ENCODE measurements around the gene PRKAB1.

The PRKAB1 gene

GRCh38 chr12:119672194-119672593, 4.3 kb downstream of the PRKAB1 start:
- H3K9me2 ChIP-seq (replicated peaks; ENCODE audit: insufficient read depth, low read length) = no peaks in the 10 kb centered on the region
- H3K9me3 ChIP-seq (replicated peaks; ENCODE audit: insufficient read depth, low read length) = no peaks in the 10 kb centered on the region
- peaks cover 17% of the 10 kb centered on the region for H3K79me2 ChIP-seq (ENCODE audit: low read length)
- H4K20me1 ChIP-seq (ENCODE audit: insufficient read depth, low read length) = no peaks in the 10 kb centered on the region
- no peak overlapping the region for H3K27ac ChIP-seq (ENCODE audit: low read length)
- H3K27me3 ChIP-seq (replicated peaks; ENCODE audit: insufficient read depth, low read length) = no peaks in the 10 kb centered on the region
- H3K9ac ChIP-seq (ENCODE audit: low read length) = no peak overlapping the region
- no peak overlapping the region for H3K4me3 ChIP-seq (ENCODE audit: low read length)
- no peak for TF ChIP-seq EZH2phosphoT487 (IDR thresholded peaks at IDR 0.05; ENCODE audit: low read length)
- TF ChIP-seq, protein P1, sequence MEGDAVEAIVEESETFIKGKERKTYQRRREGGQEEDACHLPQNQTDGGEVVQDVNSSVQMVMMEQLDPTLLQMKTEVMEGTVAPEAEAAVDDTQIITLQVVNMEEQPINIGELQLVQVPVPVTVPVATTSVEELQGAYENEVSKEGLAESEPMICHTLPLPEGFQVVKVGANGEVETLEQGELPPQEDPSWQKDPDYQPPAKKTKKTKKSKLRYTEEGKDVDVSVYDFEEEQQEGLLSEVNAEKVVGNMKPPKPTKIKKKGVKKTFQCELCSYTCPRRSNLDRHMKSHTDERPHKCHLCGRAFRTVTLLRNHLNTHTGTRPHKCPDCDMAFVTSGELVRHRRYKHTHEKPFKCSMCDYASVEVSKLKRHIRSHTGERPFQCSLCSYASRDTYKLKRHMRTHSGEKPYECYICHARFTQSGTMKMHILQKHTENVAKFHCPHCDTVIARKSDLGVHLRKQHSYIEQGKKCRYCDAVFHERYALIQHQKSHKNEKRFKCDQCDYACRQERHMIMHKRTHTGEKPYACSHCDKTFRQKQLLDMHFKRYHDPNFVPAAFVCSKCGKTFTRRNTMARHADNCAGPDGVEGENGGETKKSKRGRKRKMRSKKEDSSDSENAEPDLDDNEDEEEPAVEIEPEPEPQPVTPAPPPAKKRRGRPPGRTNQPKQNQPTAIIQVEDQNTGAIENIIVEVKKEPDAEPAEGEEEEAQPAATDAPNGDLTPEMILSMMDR (IDR thresholded peaks at IDR 0.05; ENCODE audit: low read length) = no peak
- no peak for TF ChIP-seq EZH2 (optimal IDR thresholded peaks at IDR 0.05; ENCODE audit: low read depth, low read length)
- H2AFZ ChIP-seq (ENCODE audit: low read length) = no peak overlapping the region
- H3F3A ChIP-seq (ENCODE audit: insufficient read depth, low read length) = peaks cover 3% of the 10 kb centered on the region; the same call in 1 of the 2 replicates
- H3K36me3 ChIP-seq (replicated peaks; ENCODE audit: insufficient read depth, low read length) = no peaks in the 10 kb centered on the region
- H3K4me2 ChIP-seq (ENCODE audit: low read depth, low read length) = no peak overlapping the region
- no peak for DNase-seq
- 0 out of 2 replicates have a peak, but pooled peaks cover under 1% of the 10 kb centered on the region for H3K4me1 ChIP-seq (ENCODE audit: low read length)

GRCh38 chr12:119673634-119674033, 5.7 kb downstream of the PRKAB1 start:
- Histone ChIP-seq H3F3A (ENCODE audit: insufficient read depth, low read length) (no peaks in the 10 kb centered on the region), H3K27ac (ENCODE audit: low read length) (no peak overlapping the region), H3K4me1 (ENCODE audit: low read length) (no peaks in the 10 kb centered on the region), H3K79me2 (ENCODE audit: low read length) (peaks cover 11% of the 10 kb centered on the region), H3K9me2 (replicated peaks; ENCODE audit: insufficient read depth, low read length) (no peaks in the 10 kb centered on the region), H3K4me2 (ENCODE audit: low read depth, low read length) (no peak overlapping the region), H3K36me3 (replicated peaks; ENCODE audit: insufficient read depth, low read length) (no peaks in the 10 kb centered on the region), H2AFZ (ENCODE audit: low read length) (no peak overlapping the region), H4K20me1 (ENCODE audit: insufficient read depth, low read length) (no peaks in the 10 kb centered on the region), H3K9ac (ENCODE audit: low read length) (no peak overlapping the region), H3K4me3 (ENCODE audit: low read length) (no peak overlapping the region), H3K27me3 (replicated peaks; ENCODE audit: insufficient read depth, low read length) (no peaks in the 10 kb centered on the region), H3K9me3 (replicated peaks; ENCODE audit: insufficient read depth, low read length) (no peaks in the 10 kb centered on the region)
- no peak for DNase-seq
- no peak for TF ChIP-seq EZH2phosphoT487 (IDR thresholded peaks at IDR 0.05; ENCODE audit: low read length)
- TF ChIP-seq EZH2 (optimal IDR thresholded peaks at IDR 0.05; ENCODE audit: low read depth, low read length) = no peak
- TF ChIP-seq, protein P1 (IDR thresholded peaks at IDR 0.05; ENCODE audit: low read length) = no peak

DNA sequence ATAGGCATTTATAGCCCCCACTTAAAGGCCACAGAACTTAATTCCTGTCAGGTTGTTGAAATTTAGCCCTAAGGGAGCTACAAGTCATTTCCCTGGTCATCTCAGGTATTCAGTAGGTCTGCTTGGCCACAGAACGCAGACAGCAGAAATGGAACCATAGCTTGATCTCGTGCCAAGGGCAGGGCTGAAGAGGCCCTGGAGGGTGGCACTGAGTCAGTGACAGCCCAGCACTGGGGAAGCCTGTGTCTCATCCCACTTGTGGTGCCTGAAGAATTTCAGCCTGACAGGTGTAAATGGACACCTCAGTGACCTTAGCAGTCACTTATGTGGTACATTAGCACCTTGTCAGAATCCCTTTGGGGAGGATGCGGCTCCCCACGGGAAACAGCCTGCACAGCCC, 6.6 kb downstream of the PRKAB1 start:
- no peak for DNase-seq
- no peaks in the 10 kb centered on the region for H3K36me3 ChIP-seq (replicated peaks; ENCODE audit: insufficient read depth, low read length)
- H3K9ac ChIP-seq (ENCODE audit: low read length) = no peak overlapping the region
- H3K79me2 ChIP-seq (ENCODE audit: low read length) = peaks cover 9% of the 10 kb centered on the region
- H3K9me3 ChIP-seq (replicated peaks; ENCODE audit: insufficient read depth, low read length) = no peaks in the 10 kb centered on the region
- no peak overlapping the region for H3K4me2 ChIP-seq (ENCODE audit: low read depth, low read length)
- no peaks in the 10 kb centered on the region for H3K27me3 ChIP-seq (replicated peaks; ENCODE audit: insufficient read depth, low read length)
- no peak for TF ChIP-seq EZH2 (optimal IDR thresholded peaks at IDR 0.05; ENCODE audit: low read depth, low read length)
- no peak overlapping the region for H3K4me3 ChIP-seq (ENCODE audit: low read length)
- H3K9me2 ChIP-seq (replicated peaks; ENCODE audit: insufficient read depth, low read length) = no peaks in the 10 kb centered on the region
- H4K20me1 ChIP-seq (ENCODE audit: insufficient read depth, low read length) = no peaks in the 10 kb centered on the region
- H3K27ac ChIP-seq (ENCODE audit: low read length) = no peak overlapping the region
- H3F3A ChIP-seq (ENCODE audit: insufficient read depth, low read length) = no peaks in the 10 kb centered on the region
- no peak overlapping the region for H2AFZ ChIP-seq (ENCODE audit: low read length)
- no peaks in the 10 kb centered on the region for H3K4me1 ChIP-seq (ENCODE audit: low read length)

DNA sequence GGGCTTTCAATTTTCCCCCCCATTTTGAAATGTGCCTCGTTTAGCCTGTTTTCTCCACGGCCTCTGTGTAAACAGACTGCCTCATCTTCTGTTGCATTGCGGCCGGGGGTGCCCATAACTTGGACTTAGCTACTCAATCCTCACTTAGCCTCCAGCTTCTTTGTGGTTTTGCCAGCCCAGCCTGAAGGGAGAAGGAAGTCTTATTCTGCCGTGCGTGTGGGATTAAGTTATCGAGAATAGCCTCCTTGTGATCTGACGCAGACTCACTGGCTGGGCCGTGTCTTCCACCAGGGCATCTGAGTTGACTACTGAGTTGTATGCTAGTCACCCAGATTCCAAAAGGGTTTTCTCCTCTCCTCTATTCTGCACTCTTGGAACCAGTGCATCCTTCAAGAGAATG, 8.1 kb downstream of the PRKAB1 start:
- Histone ChIP-seq H3K4me1 (ENCODE audit: low read length) (no peaks in the 10 kb centered on the region), H3K9ac (ENCODE audit: low read length) (no peak overlapping the region), H3K4me3 (ENCODE audit: low read length) (no peak overlapping the region), H3K9me3 (replicated peaks; ENCODE audit: insufficient read depth, low read length) (no peaks in the 10 kb centered on the region), H3K36me3 (replicated peaks; ENCODE audit: insufficient read depth, low read length) (no peaks in the 10 kb centered on the region), H4K20me1 (ENCODE audit: insufficient read depth, low read length) (no peaks in the 10 kb centered on the region), H3F3A (ENCODE audit: insufficient read depth, low read length) (no peaks in the 10 kb centered on the region), H3K79me2 (ENCODE audit: low read length) (no peaks in the 10 kb centered on the region), H3K27me3 (replicated peaks; ENCODE audit: insufficient read depth, low read length) (no peaks in the 10 kb centered on the region), H2AFZ (ENCODE audit: low read length) (no peak overlapping the region), H3K27ac (ENCODE audit: low read length) (no peak overlapping the region), H3K4me2 (ENCODE audit: low read depth, low read length) (no peak overlapping the region), H3K9me2 (replicated peaks; ENCODE audit: insufficient read depth, low read length) (no peaks in the 10 kb centered on the region)
- no peak for TF ChIP-seq EZH2 (optimal IDR thresholded peaks at IDR 0.05; ENCODE audit: low read depth, low read length)
- DNase-seq = no peak
